Germinal center (tissue), 1 donor: ENCODE results near the gene CKLF.
"Not testable (repeated sequence)": the region's sequence is repeated elsewhere in the genome, so short reads cannot be mapped to it uniquely, and the experiment has no call there.

Experiments
- DNase-seq: peaks from one replicate; pipeline ENCODE4 v3.0.0; 2012; ENCODE audit warnings: mixed read lengths, low spot score

Gene CKLF

GRCh38 chr16:66569131-66569530 is 16.8 kb downstream of the CKLF start:
- no peak for DNase-seq

GRCh38 chr16:66569827-66570405 is 17.5 kb downstream of the CKLF start:
- no peak for DNase-seq

- no peak for DNase-seq
Observed at GRCh38 chr16:66572356-66572755, 20.0 kb downstream of the CKLF start.

GRCh38 chr16:66574081-66574480 is 21.7 kb downstream of the CKLF start:
- no peak for DNase-seq

GRCh38 chr16:66574531-66574930 is 22.2 kb downstream of the CKLF start:
- no peak for DNase-seq

GRCh38 chr16:66575060-66575459 is 22.7 kb downstream of the CKLF start:
- DNase-seq: no peak

GRCh38 chr16:66576296-66576695 is 23.9 kb downstream of the CKLF start:
- DNase-seq: no peak

GRCh38 chr16:66578651-66579531 is 26.5 kb downstream of the CKLF start, which contains the start of gene CMTM2:
Gene CMTM2, plus strand, starts transcription at chr16:66579463. Its CDS starts 145 bp downstream, at chr16:66579608.
- DNase-seq: no peak

- no peak for DNase-seq
Observed at GRCh38 chr16:66580605-66581209, 28.3 kb downstream of the CKLF start.

GRCh38 chr16:66581246-66581952 is 29.0 kb downstream of the CKLF start:
- DNase-seq: no peak

- no peak for DNase-seq
Observed at GRCh38 chr16:66585481-66586239, 33.3 kb downstream of the CKLF start.

- DNase-seq: no peak
Observed at GRCh38 chr16:66587881-66588600, 35.7 kb downstream of the CKLF start.

GRCh38 chr16:66588981-66589713 is 36.8 kb downstream of the CKLF start:
- DNase-seq: peak; percentile 50

- no peak for DNase-seq
Observed at GRCh38 chr16:66590322-66590721, 37.9 kb downstream of the CKLF start.

GRCh38 chr16:66591018-66591417 is 38.6 kb downstream of the CKLF start:
- DNase-seq: no peak

- DNase-seq: no peak
Observed at GRCh38 chr16:66592241-66592640, 39.9 kb downstream of the CKLF start.

- DNase-seq: no peak
Observed at GRCh38 chr16:66592814-66593213, 40.4 kb downstream of the CKLF start.

- DNase-seq: no peak
Observed at GRCh38 chr16:66594739-66595138, 42.4 kb downstream of the CKLF start.

GRCh38 chr16:66596559-66596958 is 44.2 kb downstream of the CKLF start:
- DNase-seq: not testable (repeated sequence)
